Adipose tissue (tissue), 3 donors: ENCODE data around the gene RSL1D1. TPM values are rescaled to one million over a fixed set of nuclear protein-coding genes. Genes with fewer than 3 reads are reported as not detected.

Experiments
- H3K27ac ChIP-seq: one replicate; pipeline ENCODE4 v1.5.1; 2013; ENCODE audit warnings: low read depth, low read length
- WGBS, 3 donors: extraction: QIAGEN DNeasy Blood & Tissue Kit; methylation state at CpG; one replicate each; pipeline ENCODE4 v1.1.7; 2013; 5-methylcytosine and 5-hydroxymethylcytosine counted together
- polyA plus RNA-seq, 3 donors: library from polyadenylated mRNA; stranded (reverse); fragments of 200-250 nt; gene quantifications; one replicate each; pipeline ENCODE4 v1.2.3, GENCODE V29; 2013
- donor health status: healthy with polysubstance abuse.
- donor health status: Bipolar disorder and iron deficiency.
- donor health status: healthy.

RSL1D1 gene
- polyA plus RNA-seq = 100 to 1,000 TPM in 2 of 3 donors, 10 to 100 TPM in 1; 78.8 to 147 (median 103) TPM

GRCh38 chr16:11851294-11852091 lies at the start of gene RSL1D1:
RSL1D1 (minus strand) TSS chr16:11851542; CDS start chr16:11851512, 30 bp downstream.
- H3K27ac ChIP-seq = no peak within 1 kb of the TSS
- 0% methylated on average over 57 of the region's 57 CpGs for WGBS, 3 donors

GRCh38 chr16:11901091-11901490 lies 49.7 kb upstream of the RSL1D1 start:
- H3K27ac ChIP-seq = no peak overlapping the region
- 63 to 73% (median 68%) methylated on average over 3 of the region's 3 CpGs for WGBS, 3 donors

- H3K27ac ChIP-seq = no peak overlapping the region
- 76 to 85% (median 78%) methylated on average over 5 of the region's 5 CpGs for WGBS, 3 donors
Measured at GRCh38 chr16:11896486-11897176, 45.3 kb upstream of the RSL1D1 start.

- WGBS, 3 donors = 90 to 98% (median 98%) methylated on average over 2 of the region's 2 CpGs
Measured at GRCh38 chr16:11893571-11893970, 42.2 kb upstream of the RSL1D1 start.

GRCh38 chr16:11892761-11893160 lies 41.4 kb upstream of the RSL1D1 start:
- H3K27ac ChIP-seq = no peak overlapping the region
- WGBS, 3 donors = 63 to 86% (median 77%) methylated on average over 3 to 4 of the region's 4 CpGs

More at GRCh38 chr16:11893571-11893970, 42.2 kb upstream of the RSL1D1 start:
- H3K27ac ChIP-seq = no peak overlapping the region

GRCh38 chr16:11890231-11890965 lies 39.1 kb upstream of the RSL1D1 start:
- WGBS, 3 donors = 81 to 89% (median 83%) methylated on average over 5 of the region's 5 CpGs
- H3K27ac ChIP-seq = no peak overlapping the region

GRCh38 chr16:11886881-11887280 lies 35.5 kb upstream of the RSL1D1 start:
- no peak overlapping the region for H3K27ac ChIP-seq
- 87 to 89% (median 89%) methylated on average over 6 of the region's 6 CpGs for WGBS, 3 donors

- H3K27ac ChIP-seq = no peak overlapping the region
- WGBS, 3 donors = 96 to 98% (median 97%) methylated on average over 5 of the region's 5 CpGs
Measured at GRCh38 chr16:11884035-11884434, 32.7 kb upstream of the RSL1D1 start.

- 78 to 92% (median 82%) methylated on average over 5 of the region's 5 CpGs for WGBS, 3 donors
- no peak overlapping the region for H3K27ac ChIP-seq
Measured at GRCh38 chr16:11880007-11880406, 28.7 kb upstream of the RSL1D1 start.

GRCh38 chr16:11877374-11877773 lies 26.0 kb upstream of the RSL1D1 start:
- no peak overlapping the region for H3K27ac ChIP-seq
- WGBS, 3 donors = 79 to 87% (median 86%) methylated on average over 5 of the region's 5 CpGs

GRCh38 chr16:11876306-11876705 lies 25.0 kb upstream of the RSL1D1 start:
- 76 to 93% (median 86%) methylated on average over 12 of the region's 12 CpGs for WGBS, 3 donors
- H3K27ac ChIP-seq = no peak overlapping the region

- no peak overlapping the region for H3K27ac ChIP-seq
- 88 to 89% (median 88%) methylated on average over 5 of the region's 5 CpGs for WGBS, 3 donors
Measured at GRCh38 chr16:11875721-11876120, 24.4 kb upstream of the RSL1D1 start.

- no peak overlapping the region for H3K27ac ChIP-seq
- WGBS, 3 donors = 42 to 58% (median 49%) methylated on average over 7 of the region's 7 CpGs
Measured at GRCh38 chr16:11871193-11871592, 19.9 kb upstream of the RSL1D1 start.

GRCh38 chr16:11870399-11870798 lies 19.1 kb upstream of the RSL1D1 start:
- 46 to 52% (median 48%) methylated on average over 3 of the region's 3 CpGs for WGBS, 3 donors
- no peak overlapping the region for H3K27ac ChIP-seq

- WGBS, 3 donors = 79 to 92% (median 91%) methylated on average over 8 of the region's 8 CpGs
- H3K27ac ChIP-seq = no peak overlapping the region
Measured at GRCh38 chr16:11869353-11870228, 18.2 kb upstream of the RSL1D1 start.

- no peak overlapping the region for H3K27ac ChIP-seq
- 79 to 87% (median 85%) methylated on average over 2 of the region's 2 CpGs for WGBS, 3 donors
Measured at GRCh38 chr16:11868412-11868980, 17.2 kb upstream of the RSL1D1 start.

- H3K27ac ChIP-seq = no peak overlapping the region
- 88 to 93% (median 91%) methylated on average over 2 of the region's 2 CpGs for WGBS, 3 donors
Measured at GRCh38 chr16:11862489-11862888, 11.1 kb upstream of the RSL1D1 start.

- no peak overlapping the region for H3K27ac ChIP-seq
- WGBS, 3 donors = 67 to 90% (median 76%) methylated on average over 4 of the region's 4 CpGs
Measured at GRCh38 chr16:11857161-11857560, 5.8 kb upstream of the RSL1D1 start.
